Upper lobe of left lung (tissue), 6 donors: Measurements from ENCODE around the gene HDAC1. TPM values are rescaled to one million over a fixed set of nuclear protein-coding genes. Genes with fewer than 3 reads are reported as not detected.

Experiments
- ATAC-seq, 2 donors: fragments of 200-7000 bp; cut with Tn5 transposase; one replicate each; pipeline ENCODE4 v1.9.1; 2022; ENCODE audit warnings: mild to moderate bottlenecking in 2 of 2, moderate library complexity in 2 of 2; ENCODE audit not compliant: low FRiP score in 2 of 2
- DNase-seq, 2 donors: peaks; one replicate each; pipeline ENCODE4 v3.0.0-alpha.2; 2019 to 2020
- H3K27ac ChIP-seq, 4 donors: fragments of 200-600 bp; sonication (generic); one replicate each; pipeline ENCODE4 v1.5.1; 2016 to 2019
- H3K27me3 ChIP-seq, 4 donors: fragments of 200-600 bp; sonication (generic); one replicate each; pipeline ENCODE4 v1.5.1; 2017 to 2019
- H3K36me3 ChIP-seq, 4 donors: fragments of 200-600 bp; sonication (generic); one replicate each; pipeline ENCODE4 v1.5.1; 2016 to 2019
- H3K4me1 ChIP-seq, 4 donors: fragments of 200-600 bp; sonication (generic); one replicate each; pipeline ENCODE4 v1.5.1; 2018 to 2019
- H3K4me3 ChIP-seq, 4 donors: fragments of 200-600 bp; sonication (generic); one replicate each; pipeline ENCODE4 v1.5.1; 2017 to 2019; ENCODE audit warnings: mild to moderate bottlenecking in 2 of 4, moderate library complexity in 1 of 4
- H3K9me3 ChIP-seq, 4 donors: fragments of 200-600 bp; sonication (generic); one replicate each; pipeline ENCODE4 v1.5.1; 2018 to 2019
- CTCF ChIP-seq, 6 experiments: fragments of 450-650 bp in 4 of 6; fragments of 200-600 bp in 2 of 6; sonication (generic) in 2 of 6; IDR thresholded peaks; one replicate each; pipeline ENCODE4 v1.5.1; 2016 to 2019; ENCODE audit warnings: antibody characterized with exemption in 6 of 6
- EP300 ChIP-seq, 4 donors: sonication (generic); formaldehyde crosslinking; IDR thresholded peaks; one replicate each; pipeline ENCODE4 v1.5.1; 2017; ENCODE audit warnings: antibody characterized with exemption in 4 of 4, control low read depth in 2 of 4
- POLR2A ChIP-seq, 4 donors: fragments of 450-650 bp; IDR thresholded peaks; one replicate each; pipeline ENCODE4 v1.5.1; 2016 to 2017; ENCODE audit warnings: antibody characterized with exemption in 4 of 4, mild to moderate bottlenecking in 2 of 4
- POLR2AphosphoS5 ChIP-seq, 2 donors: sonication (generic); formaldehyde crosslinking; IDR thresholded peaks; one replicate each; pipeline ENCODE4 v1.5.1; 2017; ENCODE audit warnings: antibody characterized with exemption in 2 of 2
- WGBS, 2 donors: methylation state at CpG; one replicate each; pipeline ENCODE4 v1.1.5; 2017 to 2018; 5-methylcytosine and 5-hydroxymethylcytosine counted together
- total RNA-seq, 6 donors: library from RNA; depleted of rRNA in 4 of 6; stranded (reverse); fragments of >200 nt in 4 of 6; gene quantifications; one replicate each; pipeline versions ENCODE4 v1.1.0 to v1.2.1, GENCODE V29; 2016 to 2021
- donor health status: DM: no; HTN: no; CAD: no; lungs with moderate emphysema.
- donor health status: DM: no; HTN: yes; CAD: no; lungs with severe emphysema.

The HDAC1 gene
- total RNA-seq, 6 donors from 2014 or later: 36.8 to 78.0 (median 48.8) TPM

- no peak overlapping the region for H3K4me3 ChIP-seq
- no peak for TF ChIP-seq POLR2A (IDR thresholded peaks at IDR 0.05)
- no peak for TF ChIP-seq POLR2AphosphoS5 (IDR thresholded peaks at IDR 0.05)
- TF ChIP-seq CTCF (IDR thresholded peaks at IDR 0.05): no peak
- TF ChIP-seq EP300 (IDR thresholded peaks at IDR 0.05): no peak
- ATAC-seq: no peak
- no peaks in the 10 kb centered on the region for H3K9me3 ChIP-seq
- no peak for DNase-seq
- H3K27ac ChIP-seq: peak overlapping the region in 2 of 4 donors; percentile 27 to 43
- no peaks in the 10 kb centered on the region for H3K36me3 ChIP-seq
- 60 to 63% methylated on average over 5 of the region's 5 CpGs for WGBS, 2 donors
- H3K27me3 ChIP-seq: no peaks in the 10 kb centered on the region
- peaks cover 21 to 46% (median 38%) of the 10 kb centered on the region in 4 donors for H3K4me1 ChIP-seq
Observed at GRCh38 chr1:32341971-32342370, 50.1 kb downstream of the HDAC1 start.

- TF ChIP-seq POLR2AphosphoS5 (IDR thresholded peaks at IDR 0.05) (no peak), POLR2A (IDR thresholded peaks at IDR 0.05) (no peak), CTCF (IDR thresholded peaks at IDR 0.05) (no peak), EP300 (IDR thresholded peaks at IDR 0.05) (no peak)
- DNase-seq: no peak
- peak overlapping the region in 1 of 4 donors; percentile 43 for H3K27ac ChIP-seq
- H3K4me3 ChIP-seq: no peak overlapping the region
- H3K4me1 ChIP-seq: peaks cover 16 to 39% (median 31%) of the 10 kb centered on the region in 4 donors
- no peaks in the 10 kb centered on the region for H3K27me3 ChIP-seq
- WGBS, 2 donors: 93 to 95% methylated on average over 10 of the region's 10 CpGs
- H3K9me3 ChIP-seq: no peaks in the 10 kb centered on the region
- ATAC-seq: no peak
- H3K36me3 ChIP-seq: no peaks in the 10 kb centered on the region
Observed at GRCh38 chr1:32342704-32343103, 50.8 kb downstream of the HDAC1 start.

DNA sequence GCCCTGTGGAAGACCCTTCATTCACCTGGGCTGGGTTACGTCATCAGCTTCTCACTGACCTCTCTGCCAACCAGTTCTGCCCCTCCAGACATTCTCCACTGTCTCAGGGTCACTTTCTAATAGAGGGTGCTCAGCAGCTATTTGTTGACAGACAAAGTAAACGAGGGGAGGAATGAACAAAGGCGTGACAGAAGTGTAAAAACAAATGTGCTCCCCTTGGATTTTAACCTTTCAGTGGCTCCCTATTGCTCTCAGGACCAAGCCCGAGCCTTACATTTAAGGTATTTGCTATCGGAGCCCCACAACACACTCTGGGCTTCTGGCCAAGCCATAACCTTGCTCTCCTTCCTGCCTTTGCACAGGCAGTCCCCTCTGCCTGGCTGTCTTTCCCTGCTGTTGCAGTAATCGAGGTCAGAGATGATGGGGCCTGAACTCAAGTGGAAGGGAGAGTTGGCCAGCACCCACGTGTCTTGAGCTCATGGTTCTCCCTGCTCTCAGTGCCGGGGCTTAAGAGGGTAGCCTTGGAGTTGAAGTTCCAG lies 53.5 kb downstream of the HDAC1 start:
- ATAC-seq (no peak), DNase-seq (peak in 1 of 2 donors; percentile 65)
- H3K9me3 ChIP-seq: no peaks in the 10 kb centered on the region
- no peaks in the 10 kb centered on the region for H3K36me3 ChIP-seq
- TF ChIP-seq POLR2AphosphoS5 (IDR thresholded peaks at IDR 0.05): no peak
- no peak for TF ChIP-seq POLR2A (IDR thresholded peaks at IDR 0.05)
- TF ChIP-seq CTCF (IDR thresholded peaks at IDR 0.05): no peak
- TF ChIP-seq EP300 (IDR thresholded peaks at IDR 0.05): no peak
- peak overlapping the region in 2 of 4 donors; percentile 14 to 37 for H3K27ac ChIP-seq
- H3K27me3 ChIP-seq: no peaks in the 10 kb centered on the region
- WGBS, 2 donors: 16 to 21% methylated on average over 8 of the region's 8 CpGs
- H3K4me1 ChIP-seq: peaks cover 26 to 45% (median 41%) of the 10 kb centered on the region in 4 donors
- no peak overlapping the region for H3K4me3 ChIP-seq

- H3K4me3 ChIP-seq: no peak overlapping the region
- ATAC-seq: no peak
- H3K9me3 ChIP-seq: no peaks in the 10 kb centered on the region
- peaks cover 33 to 53% (median 45%) of the 10 kb centered on the region in 4 donors for H3K4me1 ChIP-seq
- H3K36me3 ChIP-seq: no peaks in the 10 kb centered on the region
- H3K27ac ChIP-seq: no peak overlapping the region
- no peaks in the 10 kb centered on the region for H3K27me3 ChIP-seq
- TF ChIP-seq POLR2A (IDR thresholded peaks at IDR 0.05) (no peak), POLR2AphosphoS5 (IDR thresholded peaks at IDR 0.05) (no peak), CTCF (IDR thresholded peaks at IDR 0.05) (no peak), EP300 (IDR thresholded peaks at IDR 0.05) (no peak)
- 89% methylated on average over 9 of the region's 9 CpGs for WGBS, 2 donors
- DNase-seq: no peak
Observed at GRCh38 chr1:32346532-32347157, 54.8 kb downstream of the HDAC1 start.
